ENCODE measurements around the gene MADD.

The MADD gene

GRCh38 chr11:47359162-47359561 is 89.2 kb downstream of the MADD start:
- no peak for DNase-seq (ENCODE audit: low read depth)

DNA sequence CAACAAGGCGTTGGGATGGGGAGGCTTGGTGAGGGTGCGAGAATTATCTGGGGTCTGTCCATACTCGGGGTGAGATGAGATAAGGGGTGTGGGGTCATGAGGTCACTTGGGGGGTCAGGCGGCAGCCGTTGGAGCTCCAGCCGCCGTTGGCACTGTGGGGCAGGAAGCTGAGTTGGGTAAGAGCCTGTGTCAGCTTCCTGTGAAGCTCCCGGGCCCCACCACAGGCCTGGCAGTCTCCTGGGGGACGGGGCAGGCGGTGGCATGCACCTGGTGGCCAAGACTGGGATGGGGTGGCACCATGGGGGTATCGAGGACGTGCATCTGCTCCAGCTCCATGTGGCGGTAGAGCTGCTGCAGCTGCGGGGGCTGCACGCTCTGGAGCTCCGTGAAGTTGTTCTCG is 89.7 kb downstream of the MADD start:
- DNase-seq (ENCODE audit: low read depth) = no peak

GRCh38 chr11:47360341-47360740 is 90.4 kb downstream of the MADD start:
- no peak for DNase-seq (ENCODE audit: low read depth)

- no peak for DNase-seq (ENCODE audit: low read depth)
Measured at GRCh38 chr11:47361419-47361818, 91.5 kb downstream of the MADD start.

- no peak for DNase-seq (ENCODE audit: low read depth)
Measured at GRCh38 chr11:47366020-47366490, 96.1 kb downstream of the MADD start.

DNA sequence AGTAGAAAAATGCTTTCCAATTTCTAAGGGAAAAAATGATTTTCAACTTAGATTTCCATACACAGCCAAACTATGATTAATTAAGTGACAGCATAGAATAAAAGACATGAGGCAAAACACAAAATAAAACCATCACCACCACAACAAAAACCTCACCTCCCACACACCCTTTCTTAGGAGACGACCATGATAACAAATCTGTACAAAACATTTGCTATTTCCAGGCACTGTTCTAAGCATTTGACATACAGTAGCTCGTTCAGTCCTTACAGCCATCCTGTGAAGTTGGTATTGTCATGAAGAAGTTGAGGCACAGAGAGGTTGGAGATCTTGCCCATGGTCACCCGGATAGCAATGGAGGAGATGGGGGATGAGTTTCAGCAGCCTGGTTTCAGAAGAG is 99.7 kb downstream of the MADD start:
- no peak for DNase-seq (ENCODE audit: low read depth)

- no peak for DNase-seq (ENCODE audit: low read depth)
Measured at GRCh38 chr11:47372422-47372821, 102.5 kb downstream of the MADD start.

DNA sequence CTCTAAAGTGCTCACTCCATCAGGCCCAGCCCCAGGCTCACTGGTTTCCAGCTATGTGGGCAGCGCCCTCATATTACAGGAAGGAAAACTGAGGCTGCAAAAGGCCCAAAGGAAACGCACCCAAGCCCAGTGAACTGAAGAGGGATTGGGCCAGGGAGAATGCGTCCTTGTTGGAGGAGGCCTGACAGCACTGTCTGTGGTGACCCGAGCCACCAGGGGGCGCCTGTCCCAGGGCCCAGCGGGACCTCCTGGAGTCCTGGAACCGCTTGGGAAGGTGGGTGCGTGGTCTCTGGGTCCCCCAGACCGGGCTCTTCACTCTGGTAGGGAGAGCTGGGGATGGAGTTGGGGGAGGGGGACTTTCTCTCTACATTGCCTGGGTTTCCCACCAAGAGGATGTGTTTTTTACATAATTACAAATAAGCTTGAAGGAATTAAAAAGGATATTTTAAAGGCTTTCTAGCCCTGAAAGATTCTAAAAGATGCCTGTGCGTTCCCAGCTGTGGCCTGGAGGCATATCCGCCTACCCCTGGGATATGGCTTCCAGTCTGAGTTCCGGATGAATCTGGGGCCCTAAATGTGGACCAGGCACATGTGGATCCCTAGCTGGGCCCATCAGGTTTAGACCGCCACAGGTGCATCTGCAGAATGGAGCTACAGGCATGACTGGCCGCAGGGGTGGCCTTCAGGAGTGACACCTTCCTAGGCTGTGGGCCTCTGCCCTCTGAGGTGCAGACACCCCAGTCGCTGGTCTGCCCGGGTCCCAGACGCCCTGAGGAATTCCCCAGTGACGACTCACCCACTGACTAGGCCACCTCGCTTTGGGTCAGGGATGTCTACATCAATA is 104.2 kb downstream of the MADD start:
- DNase-seq (ENCODE audit: low read depth) = no peak

- DNase-seq (ENCODE audit: low read depth) = no peak
Measured at GRCh38 chr11:47374720-47375019, 104.7 kb downstream of the MADD start.

DNA sequence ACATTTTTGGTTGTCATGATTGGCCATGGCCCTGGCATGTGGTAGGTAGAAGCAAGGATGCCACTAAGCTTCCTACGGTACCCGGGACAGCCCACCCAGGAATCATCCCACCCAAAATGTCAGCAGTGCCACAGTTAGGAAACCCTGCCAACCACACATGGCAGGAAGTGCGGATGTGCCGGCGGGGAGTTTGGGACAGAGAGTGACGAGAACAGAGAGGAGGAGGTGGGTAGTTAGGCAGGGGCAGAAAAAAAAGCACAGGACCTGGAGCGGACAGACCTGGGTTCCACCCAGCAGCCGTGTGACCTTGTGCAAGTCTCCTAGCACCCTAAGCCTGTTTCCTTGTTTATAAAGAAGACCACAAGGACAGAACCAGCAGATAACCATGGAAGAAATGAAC is 105.1 kb downstream of the MADD start:
- no peak for DNase-seq (ENCODE audit: low read depth)

DNA sequence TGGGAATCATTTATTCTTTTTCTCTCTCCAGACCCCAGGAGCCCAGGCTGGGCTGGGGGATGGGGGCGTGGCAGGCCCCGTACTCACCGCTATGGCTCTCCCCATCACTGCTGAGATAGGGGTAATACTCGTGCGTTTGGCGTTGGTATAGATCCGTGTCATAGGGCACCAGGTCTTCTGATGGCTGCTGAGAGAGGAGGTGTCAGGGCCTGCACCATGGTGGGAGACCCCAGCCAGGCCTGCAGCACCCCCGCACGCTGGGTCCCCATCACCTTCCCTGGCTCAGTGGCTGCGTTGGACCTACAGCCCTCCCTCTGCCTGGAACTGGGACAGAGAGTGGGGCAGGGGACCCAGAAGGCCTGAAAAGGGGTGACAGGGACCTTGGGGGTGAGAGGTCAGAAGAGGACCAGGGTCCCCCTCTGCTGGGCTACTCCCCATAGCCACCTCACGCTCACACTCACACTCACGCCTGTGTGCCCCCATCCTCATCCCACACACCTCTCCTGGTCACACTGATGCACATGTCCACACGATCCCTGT is 105.7 kb downstream of the MADD start:
- no peak for DNase-seq (ENCODE audit: low read depth)

- no peak for DNase-seq (ENCODE audit: low read depth)
Measured at GRCh38 chr11:47376107-47376524, 106.2 kb downstream of the MADD start.

- DNase-seq (ENCODE audit: low read depth) = no peak
Measured at GRCh38 chr11:47376525-47377371, 106.8 kb downstream of the MADD start.

DNA sequence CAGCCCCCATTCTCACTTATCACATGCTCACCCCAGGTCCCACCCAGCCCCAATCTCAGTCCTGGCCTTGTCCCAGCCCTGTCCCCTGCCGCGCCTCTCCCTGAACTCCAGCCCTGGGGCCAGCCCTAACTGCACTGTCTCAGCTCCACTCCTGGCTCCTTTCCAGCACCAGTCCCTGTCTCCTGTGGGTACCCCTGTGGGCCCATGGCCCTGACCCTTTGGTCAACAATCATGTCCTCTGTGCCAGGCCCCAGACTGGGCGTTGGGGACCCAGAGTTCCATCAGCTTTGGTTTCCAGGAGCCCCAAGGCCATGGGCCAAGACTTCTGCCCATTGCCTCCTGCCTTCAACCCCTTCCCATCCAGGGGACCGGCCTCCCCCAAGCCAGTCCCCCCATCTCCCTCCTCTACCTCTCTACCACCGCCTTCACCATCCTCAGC is 107.7 kb downstream of the MADD start:
- DNase-seq (ENCODE audit: low read depth) = no peak

DNA sequence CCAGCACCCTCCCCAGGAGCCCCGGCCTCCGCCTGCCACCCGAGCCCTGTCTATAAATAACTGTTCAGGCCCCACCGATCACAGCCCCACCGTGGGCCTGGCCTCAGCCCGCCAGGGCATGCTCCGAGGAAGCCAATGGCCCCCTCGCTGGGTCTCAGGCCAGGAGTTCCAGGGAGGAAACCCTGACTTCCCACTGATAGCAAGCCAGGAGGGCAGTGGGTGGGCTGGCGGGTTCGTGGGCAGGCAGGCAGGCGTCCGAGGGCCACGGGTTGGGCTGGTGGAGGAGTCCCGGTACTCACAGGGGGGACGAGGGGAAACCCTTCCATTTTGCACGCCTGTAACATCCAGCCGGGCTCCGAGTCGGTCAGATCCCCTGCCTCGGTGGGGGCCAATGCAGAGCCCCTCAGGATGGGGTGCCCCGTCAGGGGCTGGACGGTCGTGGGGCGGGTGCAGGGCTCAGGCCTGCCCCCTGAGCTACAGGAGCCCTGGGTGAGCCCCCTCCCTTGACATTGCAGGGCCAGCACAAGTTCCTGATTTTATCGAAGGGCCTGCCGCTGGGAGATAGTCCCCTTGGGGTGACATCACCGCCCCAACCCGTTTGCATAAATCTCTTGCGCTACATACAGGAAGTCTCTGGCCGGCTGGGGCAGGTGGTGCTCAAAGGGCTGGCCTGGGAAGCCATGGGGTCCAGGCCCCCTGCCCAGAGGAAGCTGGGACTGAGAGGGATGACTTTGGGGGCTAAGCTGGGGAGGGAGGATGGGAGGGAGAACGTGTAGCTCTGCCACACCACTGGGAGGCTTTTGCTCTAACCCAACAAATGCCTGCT is 108.3 kb downstream of the MADD start, which contains the start of gene SPI1:
TSS of gene SPI1 (minus strand) at position 538 of the 826 bp plus-strand sequence. CDS start at position 344, 194 bp downstream.
- DNase-seq (ENCODE audit: low read depth) = no peak

- DNase-seq (ENCODE audit: low read depth) = no peak
Measured at GRCh38 chr11:47378836-47379170, 108.9 kb downstream of the MADD start.

DNA sequence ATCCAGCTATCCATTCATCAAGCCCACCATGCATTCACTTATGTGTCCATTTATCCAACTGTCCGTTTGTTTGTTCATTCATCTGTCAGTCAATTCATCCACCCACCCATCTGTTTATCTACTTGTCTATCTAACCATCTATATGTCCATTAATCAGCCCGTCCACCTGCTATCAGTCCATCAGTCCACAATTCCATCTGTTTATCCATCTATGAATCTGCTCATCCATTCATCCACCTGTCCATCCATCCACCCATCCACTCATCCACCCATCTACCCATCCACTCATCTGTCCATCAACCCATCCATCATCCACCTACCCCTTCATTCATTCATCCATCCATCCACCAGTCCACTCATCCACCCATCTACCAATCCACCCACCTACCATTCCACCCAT is 109.4 kb downstream of the MADD start:
- no peak for DNase-seq (ENCODE audit: low read depth)

Data from non-pigmented ciliary epithelial cell (primary cell).